ENCODE results near the gene PABPN1L. TPM values are rescaled to one million over a fixed set of nuclear protein-coding genes. Genes with fewer than 3 reads are reported as not detected.
A peak's percentile ranks its signal among the peaks of the same experiment; 100 is the strongest.

PABPN1L gene
- total RNA-seq, 1 experiment from 2014 or later, result not detected

GRCh38 chr16:88856828-88857727 lies 9.4 kb downstream of the PABPN1L start, which contains the start of the genes GALNS and TRAPPC2L:
GALNS (minus strand) TSS chr16:88856947; CDS start chr16:88856877, 70 bp downstream.
TRAPPC2L (plus strand) TSS chr16:88857127; CDS start chr16:88857151, 24 bp downstream.
- Histone ChIP-seq H3K4me1 (peaks cover 6% of the 10 kb centered on the region), H3K27ac (peak within 1 kb of the TSS; percentile 62), H3K9me3 (replicated peaks) (no peaks in the 10 kb centered on the region), H3K27me3 (no peaks in the 10 kb centered on the region), H3K36me3 (no peaks in the 10 kb centered on the region), H3K4me3 (peak within 1 kb of the TSS; percentile 80)
- DNase-seq, result peak; percentile 94 to 95

GRCh38 chr16:88856122-88856827 lies 10.2 kb downstream of the PABPN1L start:
- peaks cover 6% of the 10 kb centered on the region for H3K4me1 ChIP-seq
- no peak overlapping the region; the same call in 1 of the 2 replicates for H3K27ac ChIP-seq
- H3K27me3 ChIP-seq, result no peaks in the 10 kb centered on the region
- no peaks in the 10 kb centered on the region for H3K36me3 ChIP-seq
- no peak for DNase-seq
- H3K9me3 ChIP-seq (replicated peaks), result no peaks in the 10 kb centered on the region
- H3K4me3 ChIP-seq, result peak overlapping the region; percentile 80

GRCh38 chr16:88855736-88856121 lies 10.7 kb downstream of the PABPN1L start:
- Histone ChIP-seq H3K9me3 (replicated peaks) (no peaks in the 10 kb centered on the region), H3K4me3 (peak overlapping the region; percentile 54), H3K4me1 (peaks cover 6% of the 10 kb centered on the region), H3K36me3 (no peaks in the 10 kb centered on the region), H3K27me3 (no peaks in the 10 kb centered on the region), H3K27ac (no peak overlapping the region)
- DNase-seq, result no peak

GRCh38 chr16:88855176-88855575 lies 11.3 kb downstream of the PABPN1L start:
- Histone ChIP-seq H3K4me1 (peaks cover 6% of the 10 kb centered on the region), H3K9me3 (replicated peaks) (no peaks in the 10 kb centered on the region), H3K36me3 (no peaks in the 10 kb centered on the region), H3K4me3 (no peak overlapping the region), H3K27me3 (no peaks in the 10 kb centered on the region), H3K27ac (no peak overlapping the region)
- DNase-seq, result no peak

- H3K9me3 ChIP-seq (replicated peaks), result no peaks in the 10 kb centered on the region
- no peaks in the 10 kb centered on the region for H3K36me3 ChIP-seq
- H3K4me3 ChIP-seq, result no peak overlapping the region
- H3K27me3 ChIP-seq, result no peaks in the 10 kb centered on the region
- H3K4me1 ChIP-seq, result peaks cover 6% of the 10 kb centered on the region
- H3K27ac ChIP-seq, result no peak overlapping the region
- peak; percentile 39 to 44 for DNase-seq
Observed at GRCh38 chr16:88854306-88855111, 12.0 kb downstream of the PABPN1L start.

GRCh38 chr16:88853325-88853941 lies 13.0 kb downstream of the PABPN1L start:
- Histone ChIP-seq H3K4me3 (no peak overlapping the region), H3K9me3 (replicated peaks) (no peaks in the 10 kb centered on the region), H3K27ac (no peak overlapping the region), H3K27me3 (no peaks in the 10 kb centered on the region), H3K36me3 (no peaks in the 10 kb centered on the region), H3K4me1 (peaks cover 6% of the 10 kb centered on the region)
- no peak for DNase-seq

- Histone ChIP-seq H3K27me3 (no peaks in the 10 kb centered on the region), H3K9me3 (replicated peaks) (no peaks in the 10 kb centered on the region), H3K36me3 (no peaks in the 10 kb centered on the region), H3K4me3 (no peak overlapping the region), H3K27ac (no peak overlapping the region), H3K4me1 (peaks cover 3% of the 10 kb centered on the region; the same call in 1 of the 2 replicates)
- no peak for DNase-seq
Observed at GRCh38 chr16:88851616-88852015, 14.8 kb downstream of the PABPN1L start.

GRCh38 chr16:88850531-88851199 lies 15.8 kb downstream of the PABPN1L start:
- Histone ChIP-seq H3K36me3 (no peaks in the 10 kb centered on the region), H3K27me3 (no peaks in the 10 kb centered on the region), H3K9me3 (replicated peaks) (no peaks in the 10 kb centered on the region), H3K4me3 (no peak overlapping the region), H3K27ac (no peak overlapping the region), H3K4me1 (peaks cover 3% of the 10 kb centered on the region; the same call in 1 of the 2 replicates)
- no peak for DNase-seq

GRCh38 chr16:88848557-88848956 lies 17.9 kb downstream of the PABPN1L start:
- H3K9me3 ChIP-seq (replicated peaks), result no peaks in the 10 kb centered on the region
- H3K27ac ChIP-seq, result no peak overlapping the region
- no peaks in the 10 kb centered on the region for H3K4me1 ChIP-seq
- no peaks in the 10 kb centered on the region for H3K36me3 ChIP-seq
- no peaks in the 10 kb centered on the region for H3K27me3 ChIP-seq
- H3K4me3 ChIP-seq, result no peak overlapping the region
- DNase-seq, result no peak

- Histone ChIP-seq H3K9me3 (replicated peaks) (no peaks in the 10 kb centered on the region), H3K27ac (no peak overlapping the region), H3K27me3 (no peaks in the 10 kb centered on the region), H3K36me3 (no peaks in the 10 kb centered on the region), H3K4me1 (no peaks in the 10 kb centered on the region), H3K4me3 (no peak overlapping the region)
- no peak for DNase-seq
Observed at GRCh38 chr16:88847654-88848053, 18.8 kb downstream of the PABPN1L start.

GRCh38 chr16:88846088-88846487 lies 20.4 kb downstream of the PABPN1L start:
- no peaks in the 10 kb centered on the region for H3K36me3 ChIP-seq
- no peak overlapping the region for H3K4me3 ChIP-seq
- DNase-seq, result no peak
- H3K27ac ChIP-seq, result no peak overlapping the region
- no peaks in the 10 kb centered on the region for H3K9me3 ChIP-seq (replicated peaks)
- H3K4me1 ChIP-seq, result no peaks in the 10 kb centered on the region
- no peaks in the 10 kb centered on the region for H3K27me3 ChIP-seq

- DNase-seq, result no peak
- Histone ChIP-seq H3K4me3 (no peak overlapping the region), H3K27ac (no peak overlapping the region), H3K27me3 (no peaks in the 10 kb centered on the region), H3K36me3 (no peaks in the 10 kb centered on the region), H3K9me3 (replicated peaks) (no peaks in the 10 kb centered on the region), H3K4me1 (no peaks in the 10 kb centered on the region)
Observed at GRCh38 chr16:88844419-88845036, 21.9 kb downstream of the PABPN1L start.

- no peaks in the 10 kb centered on the region for H3K4me1 ChIP-seq
- no peaks in the 10 kb centered on the region for H3K9me3 ChIP-seq (replicated peaks)
- H3K27ac ChIP-seq, result no peak overlapping the region
- no peaks in the 10 kb centered on the region for H3K27me3 ChIP-seq
- DNase-seq, result no peak
- H3K4me3 ChIP-seq, result no peak overlapping the region
- no peaks in the 10 kb centered on the region for H3K36me3 ChIP-seq
Observed at GRCh38 chr16:88843256-88843655, 23.2 kb downstream of the PABPN1L start.
